ENCODE results near the gene CD96. TPM values are rescaled to one million over a fixed set of nuclear protein-coding genes. Genes with fewer than 3 reads are reported as not detected.

CD96 gene
- total and polyA plus RNA-seq, 2 donors (not counting 3 experiments of a cell fraction or from before 2014, with no cell fraction given), result not detected

GRCh38 chr3:111608383-111608782 is 66.4 kb downstream of the CD96 start:
- no peak for FAIRE-seq
- H4K20me1 ChIP-seq (replicated peaks; ENCODE audit: control insufficient read depth, extremely low read depth, insufficient read depth, low read length), result no peaks in the 10 kb centered on the region
- dilution Hi-C loops (cut with MboI; ENCODE audit: extremely low pct_ligation_motif_present, low sequenced_read_pairs) (no loop called here), intact Hi-C loops (cut with micrococcal nuclease) (no loop called here)
- no peaks in the 10 kb centered on the region for H3K4me1 ChIP-seq (ENCODE audit: control insufficient read depth, extremely low read depth, insufficient read depth, low read length)
- BruUV-seq (replicated peaks), result no TSS peak
- no peaks in the 10 kb centered on the region for H3K9me3 ChIP-seq (replicated peaks; ENCODE audit: control insufficient read depth, insufficient read depth, low read length)
- TF ChIP-seq MYC (IDR thresholded peaks at IDR 0.05; ENCODE audit: low read depth, low read length), result no peak
- H3K4me3 ChIP-seq (replicated peaks in 1 of 3; ENCODE audit: insufficient read depth in 1 of 3, low read depth in 1 of 3, low read length in 3 of 3), result no peak overlapping the region
- H3K27me3 ChIP-seq (ENCODE audit: control insufficient read depth in 2 of 2, insufficient read depth in 2 of 2, low read length in 2 of 2), result peaks cover 3 to 7% of the 10 kb centered on the region in 2 experiments
- DNase-seq (ENCODE audit: low read depth, low spot score), result no peak
- no peaks in the 10 kb centered on the region for H3K79me2 ChIP-seq (ENCODE audit: control insufficient read depth, insufficient read depth, low read length)
- no peak overlapping the region for H3K27ac ChIP-seq (ENCODE audit: insufficient read depth, low read depth, low read length)
- H3K4me2 ChIP-seq (ENCODE audit: insufficient read depth, low read length), result no peak overlapping the region
- POLR2A ChIA-PET, result no interaction called here
- CTCF ChIA-PET, result no interaction called here
- H3K9ac ChIP-seq (replicated peaks; ENCODE audit: extremely low read depth, insufficient read depth, low read length), result no peak overlapping the region
- H3K36me3 ChIP-seq (ENCODE audit: control insufficient read depth in 2 of 2, extremely low read depth in 1 of 2, insufficient read depth in 2 of 2, low read length in 2 of 2), result no peaks in the 10 kb centered on the region
- no peaks in the 10 kb centered on the region for H3K9me1 ChIP-seq (replicated peaks; ENCODE audit: control insufficient read depth, extremely low read depth, insufficient read depth, low read length)
- no peak overlapping the region for H2AFZ ChIP-seq (ENCODE audit: low read depth, low read length)

- H4K20me1 ChIP-seq (replicated peaks; ENCODE audit: control insufficient read depth, extremely low read depth, insufficient read depth, low read length), result no peaks in the 10 kb centered on the region
- TF ChIP-seq MYC (IDR thresholded peaks at IDR 0.05; ENCODE audit: low read depth, low read length), result no peak
- TF ChIP-seq CTCF (IDR thresholded peaks at IDR 0.05; ENCODE audit: extremely low read depth in 1 of 2, insufficient read depth in 1 of 2, low read depth in 1 of 2, low read length in 2 of 2), result no peak
- H3K79me2 ChIP-seq (ENCODE audit: control insufficient read depth, insufficient read depth, low read length), result no peaks in the 10 kb centered on the region
- H3K4me1 ChIP-seq (ENCODE audit: control insufficient read depth, extremely low read depth, insufficient read depth, low read length), result no peaks in the 10 kb centered on the region
- no peaks in the 10 kb centered on the region for H3K9me3 ChIP-seq (replicated peaks; ENCODE audit: control insufficient read depth, insufficient read depth, low read length)
- H3K27ac ChIP-seq (ENCODE audit: insufficient read depth, low read depth, low read length), result no peak overlapping the region
- ChIA-PET POLR2A (no interaction called here), CTCF (no interaction called here)
- no peak overlapping the region for H3K9ac ChIP-seq (replicated peaks; ENCODE audit: extremely low read depth, insufficient read depth, low read length)
- intact Hi-C loops (cut with micrococcal nuclease) (no loop called here), dilution Hi-C loops (cut with MboI; ENCODE audit: extremely low pct_ligation_motif_present, low sequenced_read_pairs) (no loop called here)
- FAIRE-seq (no peak), DNase-seq (ENCODE audit: low read depth, low spot score) (no peak)
- H3K4me3 ChIP-seq (replicated peaks in 1 of 3; ENCODE audit: insufficient read depth in 1 of 3, low read depth in 1 of 3, low read length in 3 of 3), result no peak overlapping the region
- H2AFZ ChIP-seq (ENCODE audit: low read depth, low read length), result no peak overlapping the region
- H3K4me2 ChIP-seq (ENCODE audit: insufficient read depth, low read length), result no peak overlapping the region
- BruUV-seq (replicated peaks), result no TSS peak
- H3K36me3 ChIP-seq (ENCODE audit: control insufficient read depth in 2 of 2, extremely low read depth in 1 of 2, insufficient read depth in 2 of 2, low read length in 2 of 2), result no peaks in the 10 kb centered on the region
- peaks cover 2 to 7% of the 10 kb centered on the region in 2 experiments for H3K27me3 ChIP-seq (ENCODE audit: control insufficient read depth in 2 of 2, insufficient read depth in 2 of 2, low read length in 2 of 2)
- no peaks in the 10 kb centered on the region for H3K9me1 ChIP-seq (replicated peaks; ENCODE audit: control insufficient read depth, extremely low read depth, insufficient read depth, low read length)
Measured at GRCh38 chr3:111609700-111610099, 67.7 kb downstream of the CD96 start.

Measured in endothelial cell of umbilical vein (primary cell).